Measurements from ENCODE around the gene SFRP2.

DNA sequence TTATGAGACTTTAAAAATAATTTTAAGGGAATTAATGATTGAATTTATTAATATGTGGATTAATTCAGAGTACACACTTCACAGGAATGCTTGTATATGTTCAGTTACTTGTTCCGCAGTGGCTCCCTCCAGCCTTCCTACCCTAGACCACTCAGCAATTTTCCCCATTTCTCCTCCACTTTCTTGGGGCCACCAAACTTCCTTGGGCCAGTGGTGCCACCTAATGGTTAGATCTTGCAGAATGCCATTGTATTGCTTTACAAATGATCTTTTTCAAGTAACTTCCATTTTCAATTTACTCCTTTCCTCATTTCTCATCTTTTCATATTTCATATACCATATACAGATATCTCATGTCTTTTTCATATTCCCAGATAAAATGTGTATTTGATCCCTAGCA, 25.5 kb downstream of the SFRP2 start:
- TF ChIP-seq CTCF (IDR thresholded peaks at IDR 0.05) (no peak), EZH2 (IDR thresholded peaks at IDR 0.05; ENCODE audit: borderline replicate concordance, insufficient read depth, low read depth, low read length, poor library complexity, severe bottlenecking) (no peak)
